HepG2 (cell line): ENCODE results near the gene PXT1. TPM values are rescaled to one million over a fixed set of nuclear protein-coding genes. Genes with fewer than 3 reads are reported as not detected.

Experiments
- AGO1 ChIP-seq: fragments of 200-400 bp; formaldehyde crosslinking; IDR thresholded peaks from 2 replicates; pipeline ENCODE4 v1.6.1; 2017; ENCODE audit warnings: mild to moderate bottlenecking, low read depth, low read length, moderate library complexity; ENCODE audit not compliant: poor library complexity, severe bottlenecking
- JUND ChIP-seq: sonication (generic); formaldehyde crosslinking; IDR thresholded peaks from 2 replicates; pipeline ENCODE4 v1.8.0; 2022; ENCODE audit warnings: mild to moderate bottlenecking, missing genetic modification reagents
- MEF2D ChIP-seq: sonication (generic); formaldehyde crosslinking; IDR thresholded peaks from 2 replicates; pipeline ENCODE4 v1.5.1; 2020; ENCODE audit warnings: mild to moderate bottlenecking, missing genetic modification reagents
- PHB2 ChIP-seq: fragments of 450-650 bp; IDR thresholded peaks from 2 replicates; pipeline ENCODE4 v1.6.1; 2018; ENCODE audit not compliant: partially characterized antibody
- RARA ChIP-seq: IDR thresholded peaks from 2 replicates; pipeline ENCODE4 v1.6.1; 2016; ENCODE audit warnings: missing genetic modification reagents, missing compliant biosample characterization
- ZNF138 ChIP-seq: sonication (generic); formaldehyde crosslinking; IDR thresholded peaks from 2 replicates; pipeline ENCODE4 v1.5.0; 2020; ENCODE audit warnings: mild to moderate bottlenecking, low read depth, missing genetic modification reagents
- ZNF331 ChIP-seq: sonication (generic); formaldehyde crosslinking; IDR thresholded peaks from 2 replicates; pipeline ENCODE4 v1.4.0; 2020; ENCODE audit warnings: missing genetic modification reagents
- ZNF678 ChIP-seq: sonication (generic); formaldehyde crosslinking; IDR thresholded peaks from 2 replicates; pipeline ENCODE4 v1.4.0; 2020; ENCODE audit warnings: mild to moderate bottlenecking, missing genetic modification reagents
- ZNF768 ChIP-seq: sonication (generic); formaldehyde crosslinking; IDR thresholded peaks from 2 replicates; pipeline ENCODE4 v1.4.0; 2020; ENCODE audit warnings: missing genetic modification reagents
- ZNF781 ChIP-seq: sonication (generic); formaldehyde crosslinking; IDR thresholded peaks from 2 replicates; pipeline ENCODE4 v1.5.1; 2020; ENCODE audit warnings: borderline replicate concordance, mild to moderate bottlenecking, missing genetic modification reagents; ENCODE audit errors: not compliant biosample characterization
- ZSCAN22 ChIP-seq: sonication (generic); formaldehyde crosslinking; IDR thresholded peaks from 2 replicates; pipeline ENCODE4 v1.4.0; 2020; ENCODE audit warnings: mild to moderate bottlenecking, missing genetic modification reagents
- polyA plus RNA-seq, 8 experiments: library from polyadenylated mRNA; depleted of rRNA in 3 of 8; stranded (reverse) in 7 of 8; unstranded in 1 of 8; fragments of >200 nt; fragmentation: Illumina TruSeq in 4 of 8; extraction: Trizol in 4 of 8; gene quantifications; 2 replicates each; pipeline versions ENCODE4 v1.2.1 to v1.2.3, GENCODE V29; 2011 to 2016; ENCODE audit warnings: low read depth in 4 of 8, missing spikeins in 1 of 8, mixed read lengths in 1 of 8; ENCODE audit not compliant: insufficient read depth in 1 of 8
- total RNA-seq, 5 experiments: library from RNA; depleted of rRNA; stranded (reverse); fragments of >200 nt; fragmentation: Illumina TruSeq; extraction: Trizol; gene quantifications; 2 replicates each; pipeline ENCODE4 v1.2.3, GENCODE V29; 2016; ENCODE audit warnings: low read depth in 1 of 5
- TF ChIP-seq, protein P1 (sequence below), 2 experiments: fragments of 450-650 bp in 1 of 2; sonication (generic) in 1 of 2; formaldehyde crosslinking; IDR thresholded peaks; 2 replicates each; pipeline versions ENCODE4 v1.5.0 to v1.8.0; 2020 to 2022; ENCODE audit warnings: mild to moderate bottlenecking in 1 of 2, missing genetic modification reagents in 1 of 2
- TF ChIP-seq, protein P2 (sequence below): sonication (generic); formaldehyde crosslinking; IDR thresholded peaks from 2 replicates; pipeline ENCODE4 v1.5.1; 2020; ENCODE audit warnings: missing genetic modification reagents, mild to moderate bottlenecking, borderline replicate concordance
- TF ChIP-seq, protein P3 (sequence below): sonication (generic); formaldehyde crosslinking; IDR thresholded peaks from 2 replicates; pipeline ENCODE4 v1.5.0; 2020; ENCODE audit warnings: missing genetic modification reagents
- TF ChIP-seq, protein P4 (sequence below): sonication (generic); formaldehyde crosslinking; IDR thresholded peaks from 2 replicates; pipeline ENCODE4 v1.5.1; 2020; ENCODE audit warnings: missing genetic modification reagents, mild to moderate bottlenecking, borderline replicate concordance
- TF ChIP-seq, protein P5 (sequence below): sonication (generic); formaldehyde crosslinking; IDR thresholded peaks from 2 replicates; pipeline ENCODE4 v1.4.0; 2020; ENCODE audit warnings: missing genetic modification reagents

The PXT1 gene
- total and polyA plus RNA-seq, 2 of the 13 experiments (the other 11 are each of a cell fraction or from before 2014, with no cell fraction given), result 0.04 TPM; not detected in 1

DNA sequence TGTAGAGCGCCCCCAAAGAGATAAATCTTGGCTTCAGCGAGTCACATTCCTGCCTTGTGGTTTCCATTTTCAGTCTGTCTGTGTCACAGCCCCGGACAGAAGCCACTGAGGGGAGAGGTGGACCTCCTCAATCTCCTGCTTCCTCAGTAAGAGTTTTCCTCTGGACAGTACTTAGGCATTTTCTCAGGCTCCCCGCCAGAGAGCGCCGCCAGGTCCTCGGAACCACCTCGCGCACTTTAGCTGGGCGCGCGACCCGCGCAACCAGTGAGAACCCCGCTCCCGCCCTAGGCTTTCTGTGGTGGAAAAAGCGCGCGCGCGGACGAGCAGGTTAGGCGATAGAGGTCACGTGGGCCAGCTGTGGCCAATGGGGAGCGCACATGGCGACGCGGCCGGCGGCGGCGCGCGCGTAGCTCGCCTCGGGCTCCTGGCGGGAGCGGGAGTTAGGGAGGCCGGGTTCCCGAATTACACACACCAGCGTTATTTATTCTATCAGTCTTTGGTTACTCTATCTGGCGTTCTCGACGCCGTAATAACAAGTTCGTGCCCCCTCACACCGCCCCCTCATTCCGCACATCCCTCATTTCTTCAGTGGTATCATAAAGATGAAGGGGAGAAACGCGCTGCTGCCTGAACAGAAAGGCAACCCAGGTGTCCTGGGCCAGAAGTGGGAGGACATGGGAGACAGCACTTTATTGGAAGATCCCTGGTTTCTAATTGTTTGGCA is 19.4 kb downstream of the PXT1 start (continued):
- TF ChIP-seq, protein P1, sequence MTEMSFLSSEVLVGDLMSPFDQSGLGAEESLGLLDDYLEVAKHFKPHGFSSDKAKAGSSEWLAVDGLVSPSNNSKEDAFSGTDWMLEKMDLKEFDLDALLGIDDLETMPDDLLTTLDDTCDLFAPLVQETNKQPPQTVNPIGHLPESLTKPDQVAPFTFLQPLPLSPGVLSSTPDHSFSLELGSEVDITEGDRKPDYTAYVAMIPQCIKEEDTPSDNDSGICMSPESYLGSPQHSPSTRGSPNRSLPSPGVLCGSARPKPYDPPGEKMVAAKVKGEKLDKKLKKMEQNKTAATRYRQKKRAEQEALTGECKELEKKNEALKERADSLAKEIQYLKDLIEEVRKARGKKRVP (CRISPR knock-in tag; IDR thresholded peaks at IDR 0.05), result peak in 1 of 2 experiments; percentile 66; a peak in 2 of 4 replicates
- TF ChIP-seq ZNF768 (CRISPR knock-in tag), result peak; percentile 59; the same call in 1 of the 2 replicates
- peak; percentile 81; the same call in 1 of the 2 replicates for TF ChIP-seq ZNF331 (CRISPR knock-in tag)
- TF ChIP-seq MEF2D (CRISPR knock-in tag), result peak; percentile 70
- TF ChIP-seq, protein P2, sequence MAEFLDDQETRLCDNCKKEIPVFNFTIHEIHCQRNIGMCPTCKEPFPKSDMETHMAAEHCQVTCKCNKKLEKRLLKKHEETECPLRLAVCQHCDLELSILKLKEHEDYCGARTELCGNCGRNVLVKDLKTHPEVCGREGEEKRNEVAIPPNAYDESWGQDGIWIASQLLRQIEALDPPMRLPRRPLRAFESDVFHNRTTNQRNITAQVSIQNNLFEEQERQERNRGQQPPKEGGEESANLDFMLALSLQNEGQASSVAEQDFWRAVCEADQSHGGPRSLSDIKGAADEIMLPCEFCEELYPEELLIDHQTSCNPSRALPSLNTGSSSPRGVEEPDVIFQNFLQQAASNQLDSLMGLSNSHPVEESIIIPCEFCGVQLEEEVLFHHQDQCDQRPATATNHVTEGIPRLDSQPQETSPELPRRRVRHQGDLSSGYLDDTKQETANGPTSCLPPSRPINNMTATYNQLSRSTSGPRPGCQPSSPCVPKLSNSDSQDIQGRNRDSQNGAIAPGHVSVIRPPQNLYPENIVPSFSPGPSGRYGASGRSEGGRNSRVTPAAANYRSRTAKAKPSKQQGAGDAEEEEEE (CRISPR knock-in tag), result no peak
- TF ChIP-seq, protein P3, sequence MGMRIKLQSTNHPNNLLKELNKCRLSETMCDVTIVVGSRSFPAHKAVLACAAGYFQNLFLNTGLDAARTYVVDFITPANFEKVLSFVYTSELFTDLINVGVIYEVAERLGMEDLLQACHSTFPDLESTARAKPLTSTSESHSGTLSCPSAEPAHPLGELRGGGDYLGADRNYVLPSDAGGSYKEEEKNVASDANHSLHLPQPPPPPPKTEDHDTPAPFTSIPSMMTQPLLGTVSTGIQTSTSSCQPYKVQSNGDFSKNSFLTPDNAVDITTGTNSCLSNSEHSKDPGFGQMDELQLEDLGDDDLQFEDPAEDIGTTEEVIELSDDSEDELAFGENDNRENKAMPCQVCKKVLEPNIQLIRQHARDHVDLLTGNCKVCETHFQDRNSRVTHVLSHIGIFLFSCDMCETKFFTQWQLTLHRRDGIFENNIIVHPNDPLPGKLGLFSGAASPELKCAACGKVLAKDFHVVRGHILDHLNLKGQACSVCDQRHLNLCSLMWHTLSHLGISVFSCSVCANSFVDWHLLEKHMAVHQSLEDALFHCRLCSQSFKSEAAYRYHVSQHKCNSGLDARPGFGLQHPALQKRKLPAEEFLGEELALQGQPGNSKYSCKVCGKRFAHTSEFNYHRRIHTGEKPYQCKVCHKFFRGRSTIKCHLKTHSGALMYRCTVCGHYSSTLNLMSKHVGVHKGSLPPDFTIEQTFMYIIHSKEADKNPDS (CRISPR knock-in tag), result peak; percentile 76; the same call in 1 of the 2 replicates
- TF ChIP-seq, protein P4, sequence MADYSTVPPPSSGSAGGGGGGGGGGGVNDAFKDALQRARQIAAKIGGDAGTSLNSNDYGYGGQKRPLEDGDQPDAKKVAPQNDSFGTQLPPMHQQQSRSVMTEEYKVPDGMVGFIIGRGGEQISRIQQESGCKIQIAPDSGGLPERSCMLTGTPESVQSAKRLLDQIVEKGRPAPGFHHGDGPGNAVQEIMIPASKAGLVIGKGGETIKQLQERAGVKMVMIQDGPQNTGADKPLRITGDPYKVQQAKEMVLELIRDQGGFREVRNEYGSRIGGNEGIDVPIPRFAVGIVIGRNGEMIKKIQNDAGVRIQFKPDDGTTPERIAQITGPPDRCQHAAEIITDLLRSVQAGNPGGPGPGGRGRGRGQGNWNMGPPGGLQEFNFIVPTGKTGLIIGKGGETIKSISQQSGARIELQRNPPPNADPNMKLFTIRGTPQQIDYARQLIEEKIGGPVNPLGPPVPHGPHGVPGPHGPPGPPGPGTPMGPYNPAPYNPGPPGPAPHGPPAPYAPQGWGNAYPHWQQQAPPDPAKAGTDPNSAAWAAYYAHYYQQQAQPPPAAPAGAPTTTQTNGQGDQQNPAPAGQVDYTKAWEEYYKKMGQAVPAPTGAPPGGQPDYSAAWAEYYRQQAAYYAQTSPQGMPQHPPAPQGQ, result no peak
- no peak for TF ChIP-seq ZNF678 (CRISPR knock-in tag)
- peak; percentile 63 for TF ChIP-seq AGO1
- no peak for TF ChIP-seq JUND (CRISPR knock-in tag)
- no peak for TF ChIP-seq ZNF138 (CRISPR knock-in tag)
- peak; percentile 27 for TF ChIP-seq ZNF781 (CRISPR knock-in tag)
- no peak for TF ChIP-seq ZSCAN22
- no peak for TF ChIP-seq PHB2
- TF ChIP-seq, protein P5, sequence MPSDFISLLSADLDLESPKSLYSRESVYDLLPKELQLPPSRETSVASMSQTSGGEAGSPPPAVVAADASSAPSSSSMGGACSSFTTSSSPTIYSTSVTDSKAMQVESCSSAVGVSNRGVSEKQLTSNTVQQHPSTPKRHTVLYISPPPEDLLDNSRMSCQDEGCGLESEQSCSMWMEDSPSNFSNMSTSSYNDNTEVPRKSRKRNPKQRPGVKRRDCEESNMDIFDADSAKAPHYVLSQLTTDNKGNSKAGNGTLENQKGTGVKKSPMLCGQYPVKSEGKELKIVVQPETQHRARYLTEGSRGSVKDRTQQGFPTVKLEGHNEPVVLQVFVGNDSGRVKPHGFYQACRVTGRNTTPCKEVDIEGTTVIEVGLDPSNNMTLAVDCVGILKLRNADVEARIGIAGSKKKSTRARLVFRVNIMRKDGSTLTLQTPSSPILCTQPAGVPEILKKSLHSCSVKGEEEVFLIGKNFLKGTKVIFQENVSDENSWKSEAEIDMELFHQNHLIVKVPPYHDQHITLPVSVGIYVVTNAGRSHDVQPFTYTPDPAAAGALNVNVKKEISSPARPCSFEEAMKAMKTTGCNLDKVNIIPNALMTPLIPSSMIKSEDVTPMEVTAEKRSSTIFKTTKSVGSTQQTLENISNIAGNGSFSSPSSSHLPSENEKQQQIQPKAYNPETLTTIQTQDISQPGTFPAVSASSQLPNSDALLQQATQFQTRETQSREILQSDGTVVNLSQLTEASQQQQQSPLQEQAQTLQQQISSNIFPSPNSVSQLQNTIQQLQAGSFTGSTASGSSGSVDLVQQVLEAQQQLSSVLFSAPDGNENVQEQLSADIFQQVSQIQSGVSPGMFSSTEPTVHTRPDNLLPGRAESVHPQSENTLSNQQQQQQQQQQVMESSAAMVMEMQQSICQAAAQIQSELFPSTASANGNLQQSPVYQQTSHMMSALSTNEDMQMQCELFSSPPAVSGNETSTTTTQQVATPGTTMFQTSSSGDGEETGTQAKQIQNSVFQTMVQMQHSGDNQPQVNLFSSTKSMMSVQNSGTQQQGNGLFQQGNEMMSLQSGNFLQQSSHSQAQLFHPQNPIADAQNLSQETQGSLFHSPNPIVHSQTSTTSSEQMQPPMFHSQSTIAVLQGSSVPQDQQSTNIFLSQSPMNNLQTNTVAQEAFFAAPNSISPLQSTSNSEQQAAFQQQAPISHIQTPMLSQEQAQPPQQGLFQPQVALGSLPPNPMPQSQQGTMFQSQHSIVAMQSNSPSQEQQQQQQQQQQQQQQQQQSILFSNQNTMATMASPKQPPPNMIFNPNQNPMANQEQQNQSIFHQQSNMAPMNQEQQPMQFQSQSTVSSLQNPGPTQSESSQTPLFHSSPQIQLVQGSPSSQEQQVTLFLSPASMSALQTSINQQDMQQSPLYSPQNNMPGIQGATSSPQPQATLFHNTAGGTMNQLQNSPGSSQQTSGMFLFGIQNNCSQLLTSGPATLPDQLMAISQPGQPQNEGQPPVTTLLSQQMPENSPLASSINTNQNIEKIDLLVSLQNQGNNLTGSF (CRISPR knock-in tag), result no peak
- TF ChIP-seq RARA (CRISPR knock-in tag), result no peak
